HG03378 (cell line): ENCODE measurements around the gene BICRA.
"Not testable (repeated sequence)": the region's sequence is repeated elsewhere in the genome, so short reads cannot be mapped to it uniquely, and the experiment has no call there.

Source experiments
- ATAC-seq: cut with Tn5 transposase; IDR thresholded peaks from one replicate; pipeline ENCODE4 v1.9.1; 2021; ENCODE audit warnings: mild to moderate bottlenecking, moderate library complexity; ENCODE audit not compliant: unreplicated experiment

The BICRA gene

DNA sequence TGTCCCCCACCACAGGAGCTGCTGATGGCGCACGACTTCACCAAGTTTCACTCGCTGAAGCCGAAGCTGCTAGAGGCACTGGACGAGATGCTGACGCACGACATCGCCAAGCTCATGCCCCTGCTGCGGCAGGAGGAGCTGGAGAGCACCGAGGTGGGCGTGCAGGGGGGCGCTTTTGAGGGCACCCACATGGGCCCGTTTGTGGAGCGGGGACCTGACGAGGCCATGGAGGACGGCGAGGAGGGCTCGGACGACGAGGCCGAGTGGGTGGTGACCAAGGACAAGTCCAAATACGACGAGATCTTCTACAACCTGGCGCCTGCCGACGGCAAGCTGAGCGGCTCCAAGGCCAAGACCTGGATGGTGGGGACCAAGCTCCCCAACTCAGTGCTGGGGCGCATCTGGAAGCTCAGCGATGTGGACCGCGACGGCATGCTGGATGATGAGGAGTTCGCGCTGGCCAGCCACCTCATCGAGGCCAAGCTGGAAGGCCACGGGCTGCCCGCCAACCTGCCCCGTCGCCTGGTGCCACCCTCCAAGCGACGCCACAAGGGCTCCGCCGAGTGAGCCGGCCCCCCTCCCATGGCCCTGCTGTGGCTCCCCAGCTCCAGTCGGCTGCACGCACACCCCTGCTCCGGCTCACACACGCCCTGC, 132.1 kb downstream of the BICRA start:
- no peak for ATAC-seq

GRCh38 chr19:47741544-47742140, 132.7 kb downstream of the BICRA start:
- ATAC-seq, result no peak

DNA sequence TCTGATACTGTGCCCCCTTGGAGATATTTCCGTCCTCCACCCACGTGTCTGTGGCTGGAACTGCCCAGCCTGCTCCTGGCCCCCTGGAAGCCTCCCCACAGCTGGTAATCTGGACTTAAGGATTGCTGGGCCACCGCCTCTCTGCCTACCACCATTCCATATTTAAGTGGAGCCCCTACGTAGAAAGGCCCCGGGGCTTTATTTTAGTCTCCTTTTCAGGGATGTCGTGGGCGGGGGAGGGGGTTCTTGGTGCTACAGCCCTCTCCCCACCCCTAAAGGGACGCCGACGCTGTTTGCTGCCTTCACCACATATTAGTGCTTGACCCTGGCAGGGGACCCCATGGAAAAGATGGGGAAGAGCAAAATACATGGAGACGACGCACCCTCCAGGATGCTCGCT, 133.7 kb downstream of the BICRA start:
- ATAC-seq, result no peak

DNA sequence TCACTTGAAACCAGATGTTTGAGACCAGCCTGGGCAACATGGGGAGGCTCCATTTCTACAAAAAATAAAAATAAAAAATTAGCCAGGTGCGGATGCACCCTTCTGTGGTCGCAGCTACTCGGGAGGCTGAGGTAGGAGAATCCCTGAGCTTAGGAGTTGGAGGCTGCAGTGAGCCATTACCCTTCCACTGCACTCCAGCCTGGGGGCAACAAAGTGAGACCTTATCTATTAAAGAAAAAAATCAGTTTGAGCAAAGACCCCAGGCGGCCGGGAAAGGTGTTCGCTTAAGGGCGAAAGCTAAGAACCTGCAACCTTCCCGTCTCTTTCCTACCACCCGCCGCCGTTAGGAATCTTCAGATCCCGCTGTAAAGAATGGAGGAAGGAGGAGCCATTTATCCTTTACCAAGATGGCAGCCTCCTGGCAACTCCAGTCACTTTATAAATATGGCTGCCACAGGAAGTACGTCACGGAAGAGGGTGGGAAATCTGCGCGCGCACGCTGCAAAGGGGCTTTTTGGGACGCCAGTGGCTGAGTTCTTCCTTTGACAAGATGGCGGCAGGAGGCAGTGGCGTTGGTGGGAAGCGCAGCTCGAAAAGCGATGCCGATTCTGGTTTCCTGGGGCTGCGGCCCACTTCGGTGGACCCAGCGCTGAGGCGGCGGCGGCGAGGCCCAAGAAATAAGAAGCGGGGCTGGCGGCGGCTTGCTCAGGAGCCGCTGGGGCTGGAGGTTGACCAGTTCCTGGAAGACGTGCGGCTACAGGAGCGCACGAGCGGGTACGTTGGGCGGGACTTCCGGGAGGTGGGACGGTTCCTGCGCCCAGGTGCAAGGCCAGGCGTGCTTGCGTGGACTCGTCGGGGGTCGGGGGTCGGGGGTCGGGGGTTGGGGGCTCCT, 136.3 kb downstream of the BICRA start, which contains the start of gene NOP53:
Gene NOP53, plus strand, starts transcription at position 537 of the 892 bp plus-strand sequence. Its CDS starts 14 bp downstream, at position 551.
- peak; percentile 68 for ATAC-seq

- ATAC-seq, result not testable (repeated sequence)
Measured at GRCh38 chr19:47746129-47746528, 137.2 kb downstream of the BICRA start.

- ATAC-seq, result no peak
Measured at GRCh38 chr19:47749326-47749725, 140.4 kb downstream of the BICRA start.

DNA sequence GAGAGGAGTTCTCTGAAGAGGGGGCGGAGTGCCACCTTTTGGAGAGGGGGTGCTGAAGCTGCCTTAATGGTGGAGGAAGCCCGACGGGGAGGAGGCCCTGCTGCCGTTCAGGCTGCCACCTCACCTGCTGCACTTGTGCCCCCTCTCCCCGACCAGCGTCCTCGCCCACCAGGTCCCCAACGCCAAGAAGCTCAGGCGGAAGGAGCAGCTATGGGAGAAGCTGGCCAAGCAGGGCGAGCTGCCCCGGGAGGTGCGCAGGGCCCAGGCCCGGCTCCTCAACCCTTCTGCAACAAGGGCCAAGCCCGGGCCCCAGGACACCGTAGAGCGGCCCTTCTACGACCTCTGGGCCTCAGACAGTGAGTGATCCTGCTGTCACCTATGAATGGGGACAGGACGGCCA, 141.8 kb downstream of the BICRA start:
- no peak for ATAC-seq

DNA sequence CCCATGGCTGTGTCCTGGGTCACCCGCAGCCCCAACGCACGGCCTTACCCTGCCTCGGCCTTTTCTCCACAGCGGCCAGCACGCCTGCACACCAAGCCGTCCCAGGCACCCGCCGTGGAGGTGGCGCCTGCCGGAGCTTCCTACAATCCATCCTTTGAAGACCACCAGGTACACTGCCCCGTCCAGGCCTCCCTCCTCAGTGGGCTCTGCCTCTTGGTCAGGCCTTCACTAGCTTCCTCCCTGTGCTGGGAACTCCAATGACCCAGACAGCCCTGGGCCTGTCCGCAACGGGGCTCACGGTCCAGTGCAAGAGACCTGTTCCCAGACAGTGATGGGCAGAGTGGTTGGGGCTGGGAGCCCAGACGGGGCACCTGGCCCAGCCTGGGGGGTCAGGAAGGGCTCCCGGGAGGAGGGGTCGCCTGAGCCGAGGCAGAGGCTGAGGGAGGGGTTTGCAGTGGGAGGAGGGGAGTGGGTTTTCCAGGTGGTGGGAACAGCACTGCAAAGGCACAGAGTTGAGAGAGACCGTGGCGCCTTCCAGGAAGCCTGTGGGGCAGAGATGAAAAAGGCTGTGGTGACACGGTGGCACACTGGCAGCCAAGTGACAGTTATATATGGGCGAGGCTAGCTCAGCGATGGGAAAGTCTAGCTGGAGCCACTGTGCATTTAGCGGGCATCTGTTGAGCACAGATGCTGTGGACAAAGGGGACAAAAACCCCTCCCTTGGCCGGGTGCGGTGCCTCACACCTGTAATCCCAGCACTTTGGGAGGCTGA, 143.7 kb downstream of the BICRA start:
- ATAC-seq, result no peak
